IPS-15b (cell line): ENCODE measurements around the gene LNX1.

Source experiments
- H3K27me3 ChIP-seq: one replicate; pipeline ENCODE4 v1.6.1; 2013; ENCODE audit warnings: low read length; ENCODE audit not compliant: control insufficient read depth, insufficient read depth
- H3K36me3 ChIP-seq: one replicate; pipeline ENCODE4 v1.6.1; 2013; ENCODE audit warnings: low read length; ENCODE audit not compliant: control insufficient read depth, insufficient read depth
- H3K4me1 ChIP-seq: one replicate; pipeline ENCODE4 v1.6.1; 2013; ENCODE audit warnings: mild to moderate bottlenecking, low read length; ENCODE audit not compliant: control insufficient read depth, insufficient read depth
- H3K4me3 ChIP-seq: one replicate; pipeline ENCODE4 v1.5.1; 2013; ENCODE audit warnings: low read depth, low read length
- H3K9ac ChIP-seq: one replicate; pipeline ENCODE4 v1.6.1; 2013; ENCODE audit warnings: low read depth, mild to moderate bottlenecking, low read length
- H3K9me3 ChIP-seq: one replicate; pipeline ENCODE4 v1.6.1; 2013; ENCODE audit warnings: mild to moderate bottlenecking, low read length; ENCODE audit not compliant: control insufficient read depth, insufficient read depth

LNX1 gene

DNA sequence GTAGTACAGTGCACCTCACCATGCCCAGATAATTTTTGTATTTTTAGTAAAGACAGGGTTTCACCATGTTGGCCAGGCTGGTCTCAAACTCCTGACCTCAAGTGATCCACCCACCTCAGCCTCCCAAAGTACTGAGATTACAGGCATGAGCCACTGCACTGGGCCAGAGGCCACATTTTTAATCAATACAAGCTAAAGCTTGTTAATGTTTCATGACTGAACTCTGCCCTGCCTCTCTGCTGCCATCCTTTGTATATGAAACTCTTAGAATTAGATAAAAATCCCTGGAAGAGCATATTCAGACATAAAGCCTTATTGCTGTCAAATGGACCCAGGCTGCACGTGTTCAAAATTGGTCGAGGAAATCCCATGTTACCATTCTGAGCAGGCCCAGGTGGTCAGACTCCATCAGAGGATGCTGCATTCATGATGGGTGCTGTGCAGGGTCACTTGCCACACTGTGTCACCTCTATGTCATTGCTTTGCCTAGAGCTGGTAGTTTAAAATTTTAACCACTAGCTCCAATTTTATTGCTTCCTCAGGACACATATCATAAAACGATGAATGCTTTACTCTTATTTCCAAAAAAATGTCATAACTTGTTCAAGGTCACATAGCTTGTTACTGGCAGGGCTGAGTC, 45.2 kb downstream of the LNX1 start:
- no peaks in the 10 kb centered on the region for H3K9me3 ChIP-seq
- H3K27me3 ChIP-seq = peaks cover 20% of the 10 kb centered on the region
- H3K9ac ChIP-seq = no peak overlapping the region
- H3K4me3 ChIP-seq = no peak overlapping the region
- peaks cover 5% of the 10 kb centered on the region for H3K4me1 ChIP-seq
- H3K36me3 ChIP-seq = no peaks in the 10 kb centered on the region

DNA sequence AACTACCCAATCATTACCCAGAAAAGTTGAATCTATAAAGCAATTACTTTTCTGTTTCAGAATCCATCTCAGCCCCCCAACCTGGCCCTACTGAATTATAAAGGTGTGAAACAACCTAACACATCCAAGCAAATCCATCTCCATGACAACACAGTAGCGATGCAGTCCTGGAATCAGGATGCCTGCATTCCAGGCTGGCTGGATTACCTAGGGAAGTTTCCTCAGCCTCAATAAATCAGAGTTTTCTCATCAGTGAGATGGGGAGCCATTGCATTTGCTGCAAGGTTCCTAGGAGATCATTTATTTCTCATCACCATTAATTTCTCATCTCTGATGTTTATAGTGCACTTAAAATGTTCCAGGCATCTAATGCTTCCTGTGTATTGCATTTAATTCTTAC, 46.0 kb downstream of the LNX1 start:
- Histone ChIP-seq H3K36me3 (no peaks in the 10 kb centered on the region), H3K9me3 (no peaks in the 10 kb centered on the region), H3K4me1 (peaks cover 5% of the 10 kb centered on the region), H3K27me3 (peaks cover 21% of the 10 kb centered on the region), H3K4me3 (no peak overlapping the region), H3K9ac (no peak overlapping the region)

DNA sequence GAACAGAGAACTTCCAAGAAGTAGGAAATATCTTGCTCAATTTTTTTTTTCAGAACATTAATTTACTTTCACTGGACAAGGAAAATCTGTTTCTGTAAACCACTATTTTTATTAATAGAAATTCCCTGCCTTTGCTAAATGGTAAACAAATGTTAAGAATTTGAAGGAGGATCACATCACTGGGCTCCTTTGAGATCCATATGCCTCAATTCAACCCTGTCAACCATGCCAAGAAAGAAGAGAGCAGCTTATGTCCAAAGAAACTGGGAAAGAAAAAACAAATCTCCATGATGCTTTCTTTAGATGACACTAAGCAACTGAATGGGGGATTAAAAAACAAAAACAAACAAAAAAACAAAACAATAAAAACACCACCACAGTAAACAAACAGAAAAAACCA, 47.7 kb downstream of the LNX1 start:
- Histone ChIP-seq H3K36me3 (no peaks in the 10 kb centered on the region), H3K9me3 (no peaks in the 10 kb centered on the region), H3K4me3 (no peak overlapping the region), H3K27me3 (peaks cover 34% of the 10 kb centered on the region), H3K4me1 (peaks cover 5% of the 10 kb centered on the region), H3K9ac (no peak overlapping the region)

DNA sequence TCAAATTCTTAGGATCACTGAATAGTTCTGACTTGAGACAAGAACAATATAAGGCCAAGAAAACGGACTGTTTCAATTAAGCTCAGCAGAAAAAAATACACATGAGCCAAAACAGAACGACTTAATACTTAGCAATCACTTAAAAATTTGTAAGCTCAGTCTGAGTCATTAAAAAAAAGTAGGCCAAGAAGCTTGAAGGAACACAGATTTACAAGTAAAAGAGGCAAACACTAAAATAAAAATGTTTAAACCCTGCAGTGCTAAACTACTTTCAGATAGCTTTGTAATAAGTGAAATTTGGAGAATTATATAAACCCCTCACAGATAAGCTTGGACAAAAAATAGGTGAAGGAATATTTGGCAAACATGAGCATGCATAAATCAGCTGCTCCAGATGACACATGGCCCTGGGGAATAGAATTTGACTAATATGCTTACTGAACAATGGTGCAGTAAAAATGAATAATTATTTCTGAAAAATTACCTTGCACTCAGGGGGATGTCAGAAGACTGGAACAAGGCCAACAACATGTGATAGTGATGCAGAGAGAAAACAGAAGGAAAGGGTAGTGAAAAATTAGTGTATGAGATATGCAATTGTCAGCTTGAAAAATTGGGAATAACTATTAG, 49.6 kb downstream of the LNX1 start:
- Histone ChIP-seq H3K4me3 (no peak overlapping the region), H3K36me3 (no peaks in the 10 kb centered on the region), H3K9me3 (no peaks in the 10 kb centered on the region), H3K4me1 (peaks cover 5% of the 10 kb centered on the region), H3K27me3 (peaks cover 35% of the 10 kb centered on the region), H3K9ac (no peak overlapping the region)

DNA sequence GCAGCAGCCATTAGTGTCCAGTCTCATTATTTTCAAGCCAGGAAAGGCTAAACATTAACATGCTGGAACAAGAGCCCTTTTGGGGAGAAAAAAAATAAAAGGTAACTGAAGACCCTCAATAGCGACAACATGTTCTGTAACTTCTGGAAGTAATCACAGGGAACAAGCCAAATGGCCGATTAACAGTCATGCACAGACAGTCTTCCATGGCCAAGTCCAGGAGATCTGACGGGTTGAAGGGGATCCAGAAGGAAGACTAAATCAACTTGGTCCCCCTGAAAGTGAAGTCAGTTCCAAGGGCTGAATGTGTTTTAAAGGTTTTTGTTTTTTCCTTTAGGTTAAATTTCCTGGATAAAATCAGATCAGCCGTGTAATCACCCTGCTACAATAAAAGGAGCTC, 52.5 kb downstream of the LNX1 start:
- H3K36me3 ChIP-seq = no peaks in the 10 kb centered on the region
- H3K9me3 ChIP-seq = no peaks in the 10 kb centered on the region
- no peak overlapping the region for H3K9ac ChIP-seq
- peaks cover 5% of the 10 kb centered on the region for H3K4me1 ChIP-seq
- H3K4me3 ChIP-seq = no peak overlapping the region
- H3K27me3 ChIP-seq = peaks cover 35% of the 10 kb centered on the region

DNA sequence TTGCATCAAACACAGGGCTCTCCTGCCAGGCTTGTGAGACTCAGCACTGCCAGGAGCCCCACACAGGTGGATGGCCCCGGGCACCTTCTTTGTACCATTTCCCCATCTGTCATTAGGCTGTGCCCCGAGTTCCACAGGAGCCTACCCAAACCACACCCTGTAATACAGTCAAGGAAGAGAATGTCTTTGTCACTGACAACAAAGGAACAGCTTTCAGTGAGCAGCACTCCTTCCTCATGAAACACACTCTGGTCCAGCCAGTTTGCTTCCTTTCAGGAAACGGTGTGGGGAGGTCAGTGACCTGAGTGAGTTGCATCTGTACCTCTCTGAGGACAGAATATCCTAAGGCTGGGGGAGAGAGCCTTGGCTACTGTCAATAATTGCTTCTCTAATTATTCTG, 53.7 kb downstream of the LNX1 start:
- Histone ChIP-seq H3K4me3 (no peak overlapping the region), H3K27me3 (peaks cover 28% of the 10 kb centered on the region), H3K9ac (no peak overlapping the region), H3K9me3 (no peaks in the 10 kb centered on the region), H3K36me3 (no peaks in the 10 kb centered on the region), H3K4me1 (peaks cover 7% of the 10 kb centered on the region)

DNA sequence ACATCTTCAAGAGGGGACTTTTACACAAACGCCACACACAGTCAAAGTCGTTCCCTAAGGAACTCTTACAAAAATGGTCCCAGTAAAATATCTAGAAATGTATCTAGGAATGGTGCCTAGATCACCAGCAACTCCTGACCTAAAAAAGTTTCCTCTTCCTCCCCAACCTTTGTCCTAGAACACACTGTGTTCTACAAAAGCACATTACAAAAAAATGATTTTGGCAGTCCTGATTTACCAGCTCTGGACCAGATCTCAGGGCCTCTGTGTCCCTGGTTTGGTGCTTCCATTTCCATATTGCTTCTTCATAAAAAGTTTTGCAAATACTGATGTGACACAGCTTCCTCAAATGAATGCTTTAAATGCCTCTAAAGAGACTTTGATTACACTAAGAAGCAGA, 55.0 kb downstream of the LNX1 start:
- peaks cover 9% of the 10 kb centered on the region for H3K4me1 ChIP-seq

DNA sequence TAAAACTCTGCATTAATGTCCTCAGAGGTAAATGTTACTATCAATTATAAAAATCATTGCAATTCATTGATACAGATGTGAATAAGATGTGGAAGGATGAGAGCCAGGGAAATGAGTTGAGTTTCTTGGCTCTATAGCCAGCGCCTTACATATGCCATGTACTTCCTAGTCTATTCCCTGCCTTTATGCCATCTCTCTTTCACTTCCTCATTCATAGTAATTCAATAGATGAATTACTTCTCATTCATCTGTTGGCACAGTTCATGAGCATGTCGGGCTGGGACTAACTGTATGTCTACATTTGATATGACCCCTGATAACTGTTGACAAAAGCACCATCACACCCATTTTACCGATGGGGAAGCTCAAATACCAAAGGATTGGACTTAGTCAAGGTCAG, 55.7 kb downstream of the LNX1 start:
- Histone ChIP-seq H3K27me3 (peaks cover 15% of the 10 kb centered on the region), H3K9me3 (no peaks in the 10 kb centered on the region), H3K4me1 (peaks cover 9% of the 10 kb centered on the region), H3K36me3 (no peaks in the 10 kb centered on the region), H3K4me3 (no peak overlapping the region), H3K9ac (no peak overlapping the region)

More for the DNA sequence above, 55.0 kb downstream of the LNX1 start:
- Histone ChIP-seq H3K9ac (no peak overlapping the region), H3K4me3 (no peak overlapping the region), H3K9me3 (no peaks in the 10 kb centered on the region), H3K27me3 (peaks cover 15% of the 10 kb centered on the region), H3K36me3 (no peaks in the 10 kb centered on the region)

DNA sequence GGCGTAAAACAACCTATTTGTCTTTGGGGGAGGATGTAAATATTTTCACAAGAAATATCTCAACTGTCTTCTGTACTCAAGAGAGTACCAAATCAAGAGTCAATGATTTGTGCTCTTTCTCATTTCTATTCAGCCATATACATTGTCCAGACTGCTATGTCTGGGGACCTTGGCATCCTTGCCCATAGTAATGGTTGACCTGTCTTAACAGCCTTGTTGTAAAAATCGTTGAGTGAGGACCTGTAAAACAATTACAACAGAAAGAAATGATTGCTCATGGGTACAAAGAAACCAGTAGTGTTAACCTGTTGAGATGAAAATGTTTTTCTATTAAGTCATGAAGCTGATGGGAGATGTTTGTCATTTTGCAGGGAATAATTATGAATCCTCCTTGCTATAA, 56.6 kb downstream of the LNX1 start:
- H3K36me3 ChIP-seq = no peaks in the 10 kb centered on the region
- no peak overlapping the region for H3K9ac ChIP-seq
- peaks cover 10% of the 10 kb centered on the region for H3K27me3 ChIP-seq
- H3K9me3 ChIP-seq = no peaks in the 10 kb centered on the region
- H3K4me1 ChIP-seq = peaks cover 9% of the 10 kb centered on the region
- no peak overlapping the region for H3K4me3 ChIP-seq

DNA sequence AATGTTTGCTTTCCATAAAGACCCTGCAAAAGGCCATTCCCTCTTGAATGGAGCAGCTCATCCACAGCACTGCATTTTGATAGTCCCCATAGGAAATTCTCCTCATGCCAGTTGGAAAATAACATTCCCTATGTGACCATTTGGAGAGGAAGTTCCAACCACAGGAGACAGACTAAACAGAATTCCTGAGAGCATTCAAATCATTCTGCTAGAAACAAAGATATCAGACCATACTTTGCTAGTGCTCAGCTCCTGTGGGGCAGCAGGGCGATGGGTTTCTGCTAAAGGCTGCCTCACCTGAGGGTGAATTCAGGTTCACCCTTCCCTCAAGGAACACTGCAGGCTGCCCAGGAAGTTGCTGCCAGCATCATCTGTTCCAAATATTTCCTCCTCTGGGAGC, 58.8 kb downstream of the LNX1 start:
- Histone ChIP-seq H3K9me3 (no peaks in the 10 kb centered on the region), H3K36me3 (no peaks in the 10 kb centered on the region), H3K9ac (no peak overlapping the region), H3K27me3 (no peaks in the 10 kb centered on the region), H3K4me3 (no peak overlapping the region), H3K4me1 (peaks cover 15% of the 10 kb centered on the region)

DNA sequence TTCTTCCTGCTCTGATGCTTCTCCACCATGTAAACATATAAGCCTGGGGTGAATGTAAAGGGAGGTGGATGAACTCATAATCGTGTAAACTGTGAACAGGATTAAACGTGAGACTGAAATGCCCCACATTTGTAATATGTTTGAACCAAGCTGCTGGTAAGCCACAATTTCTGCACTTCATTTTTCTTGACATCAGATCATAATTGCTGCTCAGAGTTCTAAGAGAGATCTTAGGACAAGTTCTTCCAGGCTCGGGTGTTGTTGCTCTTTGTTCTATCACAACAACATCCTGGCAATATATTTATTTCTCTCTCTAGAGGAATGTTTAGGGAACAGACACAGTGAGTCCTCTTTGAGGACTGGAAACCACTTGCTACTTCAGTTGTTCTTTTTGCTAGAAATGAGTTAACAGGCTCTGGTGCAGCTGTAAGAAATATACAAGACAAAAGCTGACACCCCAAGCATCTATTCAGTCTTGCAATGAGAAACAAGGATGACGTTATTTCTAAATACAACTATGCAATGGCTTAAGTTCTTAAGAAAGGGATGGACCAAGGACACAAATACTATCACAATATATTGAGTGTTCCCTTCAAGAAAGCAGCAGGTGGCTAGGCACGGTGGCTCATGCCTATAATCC, 59.6 kb downstream of the LNX1 start:
- Histone ChIP-seq H3K9me3 (no peaks in the 10 kb centered on the region), H3K4me3 (no peak overlapping the region), H3K36me3 (no peaks in the 10 kb centered on the region), H3K27me3 (no peaks in the 10 kb centered on the region), H3K4me1 (peaks cover 18% of the 10 kb centered on the region), H3K9ac (no peak overlapping the region)

DNA sequence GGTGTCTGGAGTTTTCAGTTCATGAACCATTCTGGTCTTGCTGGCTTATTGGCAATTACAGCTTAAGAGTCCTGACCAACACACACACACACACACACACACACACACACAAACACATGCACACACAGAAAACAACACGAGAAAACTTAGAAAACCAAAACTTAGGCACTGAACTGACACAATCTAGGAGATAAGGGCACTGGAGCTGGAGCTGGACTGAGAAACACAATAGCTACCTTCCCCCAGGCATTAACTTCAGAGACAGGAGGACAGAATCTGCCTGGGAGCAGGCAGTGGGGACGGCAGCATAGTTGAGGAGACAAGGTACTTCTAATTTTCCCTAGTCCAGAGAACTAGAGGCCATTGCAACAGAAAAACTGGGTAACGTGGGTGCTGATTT, 62.3 kb downstream of the LNX1 start:
- peaks cover 18% of the 10 kb centered on the region for H3K4me1 ChIP-seq
- no peak overlapping the region for H3K4me3 ChIP-seq
- no peaks in the 10 kb centered on the region for H3K36me3 ChIP-seq
- no peaks in the 10 kb centered on the region for H3K27me3 ChIP-seq
- no peaks in the 10 kb centered on the region for H3K9me3 ChIP-seq
- no peak overlapping the region for H3K9ac ChIP-seq
